HCT116 (cell line): ENCODE measurements around the gene CENPC. TPM values are rescaled to one million over a fixed set of nuclear protein-coding genes. Genes with fewer than 3 reads are reported as not detected.

Source experiments
- ATAC-seq: fragments of 200-7000 bp; cut with Tn5 transposase; 2 replicates; pipeline ENCODE4 v1.9.1; 2020; ENCODE audit warnings: mild to moderate bottlenecking, moderate library complexity
- BruUV-seq: library from RNA; stranded (reverse); fragments of 400-500 nt; replicated peaks from 2 replicates; lab custom pipeline; 2021; lab: Mats Ljungman, UMichigan
- CTCF ChIA-PET: fragments of 300-600 bp; sonication (Branson Sonifier 250); formaldehyde crosslinking; loops from one replicate; lab custom pipeline; 2021; ENCODE audit warnings: antibody characterized with exemption; lab: Charles Lee
- POLR2A ChIA-PET: fragments of 300-600, 350-600 bp; sonication (Branson Sonifier 250); formaldehyde crosslinking; loops from one replicate; lab custom pipeline; 2021; ENCODE audit warnings: antibody characterized with exemption; lab: Charles Lee
- RAD21 ChIA-PET, 2 experiments: fragments of 300-600 bp; sonication (Branson Sonifier 250); formaldehyde crosslinking; loops; one replicate each; lab custom pipeline; 2023; ENCODE audit warnings: low total read pairs in 2 of 2; ENCODE audit not compliant: uncharacterized antibody in 2 of 2, unreplicated experiment in 2 of 2, low non-redundant PET in 1 of 2; lab: Charles Lee
- DNase-seq: peaks from one replicate; pipeline ENCODE4 v3.0.0-alpha.2; 2010; ENCODE audit warnings: low read depth, low spot score
- H2AFZ ChIP-seq: fragments of 200-600 bp; shearing (Covaris generic), sonication (generic); 2 replicates; pipeline ENCODE4 v1.6.1; 2017; ENCODE audit warnings: low read depth, mixed run types, mixed read lengths, antibody characterized with exemption, low read length; ENCODE audit not compliant: poor library complexity, severe bottlenecking
- H3K27ac ChIP-seq: 2 replicates; pipeline ENCODE4 v1.5.1; 2012; ENCODE audit warnings: low read depth, low read length
- H3K27me3 ChIP-seq: fragments of 200-600 bp; sonication (generic); 2 replicates; pipeline ENCODE4 v1.6.1; 2016; ENCODE audit warnings: mixed run types, low read length, mixed read lengths; ENCODE audit not compliant: insufficient read depth
- H3K36me3 ChIP-seq, 2 experiments: fragments of 200-500 bp in 1 of 2; fragments of 200-600 bp in 1 of 2; sonication (Bioruptor generic) in 1 of 2; sonication (generic) in 1 of 2; 2 replicates each; pipeline versions ENCODE4 v1.5.1 to v1.6.1; 2014 to 2016; ENCODE audit warnings: low read length in 2 of 2, inconsistent platforms in 1 of 2, mixed read lengths in 1 of 2, mixed run types in 1 of 2; ENCODE audit not compliant: insufficient read depth in 2 of 2, control insufficient read depth in 1 of 2
- H3K4me1 ChIP-seq, 2 experiments: fragments of 200-600 bp in 1 of 2; sonication (generic) in 1 of 2; 2 replicates each; pipeline versions ENCODE4 v1.5.1 to v1.6.1; 2012 to 2017; ENCODE audit warnings: low read length in 2 of 2, inconsistent platforms in 1 of 2, mild to moderate bottlenecking in 1 of 2, mixed read lengths in 1 of 2, mixed run types in 1 of 2, moderate library complexity in 1 of 2; ENCODE audit not compliant: insufficient read depth in 2 of 2, control insufficient read depth in 1 of 2
- H3K4me2 ChIP-seq: fragments of 200-600 bp; sonication (generic); 2 replicates; pipeline ENCODE4 v1.6.1; 2017; ENCODE audit warnings: mixed run types, low read length, mixed read lengths
- H3K4me3 ChIP-seq, 2 experiments: fragments of 200-600 bp in 1 of 2; sonication (generic) in 1 of 2; replicated peaks in 1 of 2; 2 replicates each; pipeline ENCODE4 v1.5.1; 2011 to 2016; ENCODE audit warnings: low read length in 2 of 2, control low read depth in 1 of 2, low read depth in 1 of 2, mild to moderate bottlenecking in 1 of 2, mixed read lengths in 1 of 2, mixed run types in 1 of 2
- H3K79me2 ChIP-seq: fragments of 200-600 bp; sonication (generic); 2 replicates; pipeline ENCODE4 v1.6.1; 2017; ENCODE audit warnings: mild to moderate bottlenecking, mixed run types, low read length, moderate library complexity, mixed read lengths; ENCODE audit not compliant: insufficient read depth
- H3K9ac ChIP-seq: fragments of 200-600 bp; sonication (generic); 2 replicates; pipeline ENCODE4 v1.6.1; 2016; ENCODE audit warnings: low read length, mixed read lengths
- H3K9me2 ChIP-seq: fragments of 200-600 bp; sonication (generic), shearing (Covaris generic); 2 replicates; pipeline ENCODE4 v1.6.1; 2017; ENCODE audit warnings: mixed run types, mild to moderate bottlenecking, moderate library complexity; ENCODE audit not compliant: insufficient read depth
- H3K9me3 ChIP-seq, 2 experiments: fragments of 200-500 bp in 1 of 2; fragments of 200-600 bp in 1 of 2; sonication (Bioruptor generic) in 1 of 2; sonication (generic) in 1 of 2; 2 replicates each; pipeline ENCODE4 v1.6.1; 2014 to 2017; ENCODE audit warnings: low read length in 2 of 2, mixed read lengths in 2 of 2, inconsistent platforms in 1 of 2, low read depth in 1 of 2, mild to moderate bottlenecking in 1 of 2, mixed run types in 1 of 2, moderate library complexity in 1 of 2; ENCODE audit not compliant: control insufficient read depth in 1 of 2, insufficient read depth in 1 of 2
- H4K20me1 ChIP-seq: fragments of 200-600 bp; sonication (generic), shearing (Covaris generic); 2 replicates; pipeline ENCODE4 v1.6.1; 2017; ENCODE audit warnings: mixed run types, mild to moderate bottlenecking, moderate library complexity; ENCODE audit not compliant: insufficient read depth
- CBX3 ChIP-seq: IDR thresholded peaks from 2 replicates; pipeline ENCODE4 v1.6.1; 2012; ENCODE audit warnings: low read depth
- CEBPB ChIP-seq: IDR thresholded peaks from 2 replicates; pipeline ENCODE4 v1.6.1; 2012; ENCODE audit warnings: low read depth
- EGR1 ChIP-seq: IDR thresholded peaks from 2 replicates; pipeline ENCODE4 v1.6.1; 2012; ENCODE audit warnings: low read depth
- ELF1 ChIP-seq: IDR thresholded peaks from 2 replicates; pipeline ENCODE4 v1.6.1; 2012; ENCODE audit warnings: low read depth, borderline replicate concordance
- EZH2 ChIP-seq: fragments of 200-600 bp; sonication (generic); IDR thresholded peaks from 2 replicates; pipeline ENCODE4 v1.6.1; 2017; ENCODE audit warnings: antibody characterized with exemption, mixed run types
- FOSL1 ChIP-seq: IDR thresholded peaks from 2 replicates; pipeline ENCODE4 v1.6.1; 2012; ENCODE audit warnings: low read depth
- JUND ChIP-seq: IDR thresholded peaks from 2 replicates; pipeline ENCODE4 v1.6.1; 2012
- POLR2A ChIP-seq: IDR thresholded peaks from 2 replicates; pipeline ENCODE4 v1.7.0; 2011; ENCODE audit warnings: borderline replicate concordance; ENCODE audit not compliant: insufficient read depth, insufficient read length; ENCODE audit errors: extremely low read depth
- POLR2AphosphoS5 ChIP-seq: IDR thresholded peaks from 2 replicates; pipeline ENCODE4 v1.6.1; 2011; ENCODE audit warnings: mild to moderate bottlenecking, low read depth, low read length, moderate library complexity
- SP1 ChIP-seq: IDR thresholded peaks from 2 replicates; pipeline ENCODE4 v1.6.1; 2012; ENCODE audit warnings: low read depth
- SRF ChIP-seq: IDR thresholded peaks from 2 replicates; pipeline ENCODE4 v1.6.1; 2012; ENCODE audit warnings: low read depth
- TCF7L2 ChIP-seq: IDR thresholded peaks from 2 replicates; pipeline ENCODE4 v1.7.0; 2011; ENCODE audit warnings: borderline replicate concordance, inconsistent platforms; ENCODE audit not compliant: insufficient read depth, insufficient read length; ENCODE audit errors: extremely low read depth
- YY1 ChIP-seq: IDR thresholded peaks from 2 replicates; pipeline ENCODE4 v1.6.1; 2011; ENCODE audit warnings: low read length, low read depth, moderate library complexity, mild to moderate bottlenecking; ENCODE audit not compliant: insufficient replicate concordance; ENCODE audit errors: extremely low read depth
- ZFX ChIP-seq: fragments of 450-650 bp; IDR thresholded peaks from 2 replicates; pipeline ENCODE4 v1.6.1; 2017
- ZNF274 ChIP-seq: fragments of 200-500 bp; sonication (Bioruptor generic); IDR thresholded peaks from 2 replicates; pipeline ENCODE4 v1.6.1; 2014; ENCODE audit warnings: mild to moderate bottlenecking, low read depth, low read length, inconsistent platforms
- intact Hi-C: fragments of 100-400 bp; cut with micrococcal nuclease; formaldehyde crosslinking; loops from 2 replicates; pipeline ENCODE4 v1.10.0; 2022
- total RNA-seq: library from RNA; stranded (reverse); gene quantifications from one replicate; pipeline ENCODE4 v1.2.1, GENCODE V29; 2021; ENCODE audit not compliant: unreplicated experiment
- TF ChIP-seq, protein P1 (sequence below): IDR thresholded peaks from 2 replicates; pipeline ENCODE4 v1.6.1; 2012; ENCODE audit warnings: low read depth
- TF ChIP-seq, protein P2 (sequence below), 3 experiments: fragments of 200-600 bp in 1 of 3; sonication (generic) in 1 of 3; IDR thresholded peaks in 2 of 3; conservative IDR thresholded peaks in 1 of 3; 2 replicates each; pipeline ENCODE4 v1.5.1; 2012 to 2017; ENCODE audit warnings: low read depth in 2 of 3, low read length in 2 of 3, antibody characterized with exemption in 1 of 3, borderline replicate concordance in 1 of 3, control low read depth in 1 of 3, mild to moderate bottlenecking in 1 of 3, mixed read lengths in 1 of 3, mixed run types in 1 of 3, moderate library complexity in 1 of 3; ENCODE audit not compliant: insufficient read depth in 1 of 3
- TF ChIP-seq, protein P3 (sequence below): IDR thresholded peaks from 2 replicates; pipeline ENCODE4 v1.6.1; 2011; ENCODE audit warnings: mild to moderate bottlenecking, low read length, moderate library complexity; ENCODE audit not compliant: insufficient replicate concordance; ENCODE audit errors: extremely low read depth

The CENPC gene
- total RNA-seq, 1 experiment from 2014 or later: 15.4 TPM

DNA sequence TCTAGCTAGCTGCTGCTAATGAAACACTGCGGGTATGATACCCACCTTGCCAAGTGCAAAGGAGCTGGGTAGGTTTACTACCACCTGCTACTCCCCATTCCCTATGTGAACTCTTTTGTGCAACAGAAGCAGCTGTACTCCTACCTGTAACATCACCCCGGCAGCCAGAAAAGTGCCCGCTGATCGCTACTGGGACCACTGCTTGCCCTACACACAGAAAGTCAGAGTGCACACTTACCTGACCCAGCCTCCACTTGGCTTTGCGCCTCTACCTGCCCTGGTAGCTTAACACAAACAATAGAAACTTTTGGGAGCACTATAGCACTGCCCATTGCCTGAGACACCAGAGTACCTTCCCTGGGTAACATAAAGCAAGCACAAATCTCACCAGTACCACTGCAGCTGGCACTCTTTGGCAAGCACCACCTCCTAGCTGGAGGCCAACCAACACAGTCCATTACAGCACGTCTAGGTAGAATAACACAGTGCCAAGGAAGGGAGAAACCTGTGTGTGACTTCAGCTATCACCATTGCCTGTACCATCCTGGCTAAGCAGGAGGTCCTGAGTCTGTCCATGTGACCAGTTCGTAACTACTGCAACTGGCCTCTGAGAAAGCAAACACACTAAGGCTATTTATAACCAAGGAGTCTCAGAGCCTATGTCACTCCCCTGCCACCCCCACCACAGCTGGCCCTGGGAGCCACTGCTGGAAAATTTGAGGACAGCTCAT, 80.1 kb downstream of the CENPC start:
- 0 out of 2 replicates have a peak, but pooled peaks have one; percentile 22 for ATAC-seq
- RAD21 ChIA-PET: no interaction called here

More for the DNA sequence above, 80.1 kb downstream of the CENPC start:
- Histone ChIP-seq H3K9me2 (no peaks in the 10 kb centered on the region), H3K4me2 (no peak overlapping the region), H3K9ac (no peak overlapping the region), H3K4me1 (no peaks in the 10 kb centered on the region), H3K27me3 (no peaks in the 10 kb centered on the region), H2AFZ (no peak overlapping the region), H3K4me3 (no peak overlapping the region), H4K20me1 (no peaks in the 10 kb centered on the region; the same call in 1 of the 2 replicates), H3K36me3 (no peaks in the 10 kb centered on the region), H3K27ac (no peak overlapping the region), H3K79me2 (no peaks in the 10 kb centered on the region), H3K9me3 (no peaks in the 10 kb centered on the region)
- ChIA-PET POLR2A (no interaction called here), CTCF (no interaction called here)
- intact Hi-C loops: no loop called here
- no TSS peak for BruUV-seq
- no peak for DNase-seq
- TF ChIP-seq, protein P1, sequence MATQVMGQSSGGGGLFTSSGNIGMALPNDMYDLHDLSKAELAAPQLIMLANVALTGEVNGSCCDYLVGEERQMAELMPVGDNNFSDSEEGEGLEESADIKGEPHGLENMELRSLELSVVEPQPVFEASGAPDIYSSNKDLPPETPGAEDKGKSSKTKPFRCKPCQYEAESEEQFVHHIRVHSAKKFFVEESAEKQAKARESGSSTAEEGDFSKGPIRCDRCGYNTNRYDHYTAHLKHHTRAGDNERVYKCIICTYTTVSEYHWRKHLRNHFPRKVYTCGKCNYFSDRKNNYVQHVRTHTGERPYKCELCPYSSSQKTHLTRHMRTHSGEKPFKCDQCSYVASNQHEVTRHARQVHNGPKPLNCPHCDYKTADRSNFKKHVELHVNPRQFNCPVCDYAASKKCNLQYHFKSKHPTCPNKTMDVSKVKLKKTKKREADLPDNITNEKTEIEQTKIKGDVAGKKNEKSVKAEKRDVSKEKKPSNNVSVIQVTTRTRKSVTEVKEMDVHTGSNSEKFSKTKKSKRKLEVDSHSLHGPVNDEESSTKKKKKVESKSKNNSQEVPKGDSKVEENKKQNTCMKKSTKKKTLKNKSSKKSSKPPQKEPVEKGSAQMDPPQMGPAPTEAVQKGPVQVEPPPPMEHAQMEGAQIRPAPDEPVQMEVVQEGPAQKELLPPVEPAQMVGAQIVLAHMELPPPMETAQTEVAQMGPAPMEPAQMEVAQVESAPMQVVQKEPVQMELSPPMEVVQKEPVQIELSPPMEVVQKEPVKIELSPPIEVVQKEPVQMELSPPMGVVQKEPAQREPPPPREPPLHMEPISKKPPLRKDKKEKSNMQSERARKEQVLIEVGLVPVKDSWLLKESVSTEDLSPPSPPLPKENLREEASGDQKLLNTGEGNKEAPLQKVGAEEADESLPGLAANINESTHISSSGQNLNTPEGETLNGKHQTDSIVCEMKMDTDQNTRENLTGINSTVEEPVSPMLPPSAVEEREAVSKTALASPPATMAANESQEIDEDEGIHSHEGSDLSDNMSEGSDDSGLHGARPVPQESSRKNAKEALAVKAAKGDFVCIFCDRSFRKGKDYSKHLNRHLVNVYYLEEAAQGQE: no peak
- no peak for TF ChIP-seq TCF7L2
- no peak for TF ChIP-seq POLR2AphosphoS5
- TF ChIP-seq ZFX: no peak
- TF ChIP-seq CBX3: no peak
- TF ChIP-seq EZH2: no peak
- no peak for TF ChIP-seq SP1
- TF ChIP-seq POLR2A: no peak
- TF ChIP-seq JUND: no peak
- TF ChIP-seq ELF1: no peak
- TF ChIP-seq SRF: no peak
- TF ChIP-seq, protein P2, sequence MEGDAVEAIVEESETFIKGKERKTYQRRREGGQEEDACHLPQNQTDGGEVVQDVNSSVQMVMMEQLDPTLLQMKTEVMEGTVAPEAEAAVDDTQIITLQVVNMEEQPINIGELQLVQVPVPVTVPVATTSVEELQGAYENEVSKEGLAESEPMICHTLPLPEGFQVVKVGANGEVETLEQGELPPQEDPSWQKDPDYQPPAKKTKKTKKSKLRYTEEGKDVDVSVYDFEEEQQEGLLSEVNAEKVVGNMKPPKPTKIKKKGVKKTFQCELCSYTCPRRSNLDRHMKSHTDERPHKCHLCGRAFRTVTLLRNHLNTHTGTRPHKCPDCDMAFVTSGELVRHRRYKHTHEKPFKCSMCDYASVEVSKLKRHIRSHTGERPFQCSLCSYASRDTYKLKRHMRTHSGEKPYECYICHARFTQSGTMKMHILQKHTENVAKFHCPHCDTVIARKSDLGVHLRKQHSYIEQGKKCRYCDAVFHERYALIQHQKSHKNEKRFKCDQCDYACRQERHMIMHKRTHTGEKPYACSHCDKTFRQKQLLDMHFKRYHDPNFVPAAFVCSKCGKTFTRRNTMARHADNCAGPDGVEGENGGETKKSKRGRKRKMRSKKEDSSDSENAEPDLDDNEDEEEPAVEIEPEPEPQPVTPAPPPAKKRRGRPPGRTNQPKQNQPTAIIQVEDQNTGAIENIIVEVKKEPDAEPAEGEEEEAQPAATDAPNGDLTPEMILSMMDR (IDR thresholded peaks at IDR 0.05 in 2 of 3, conservative IDR thresholded peaks at IDR 0.05 in 1 of 3; ENCODE audit: borderline replicate concordance in 1 of 3, insufficient read depth in 1 of 3, low read depth in 2 of 3, low read length in 2 of 3): no peak
- TF ChIP-seq CEBPB: no peak
- TF ChIP-seq ZNF274: no peak
- no peak for TF ChIP-seq EGR1
- no peak for TF ChIP-seq YY1
- TF ChIP-seq, protein P3, sequence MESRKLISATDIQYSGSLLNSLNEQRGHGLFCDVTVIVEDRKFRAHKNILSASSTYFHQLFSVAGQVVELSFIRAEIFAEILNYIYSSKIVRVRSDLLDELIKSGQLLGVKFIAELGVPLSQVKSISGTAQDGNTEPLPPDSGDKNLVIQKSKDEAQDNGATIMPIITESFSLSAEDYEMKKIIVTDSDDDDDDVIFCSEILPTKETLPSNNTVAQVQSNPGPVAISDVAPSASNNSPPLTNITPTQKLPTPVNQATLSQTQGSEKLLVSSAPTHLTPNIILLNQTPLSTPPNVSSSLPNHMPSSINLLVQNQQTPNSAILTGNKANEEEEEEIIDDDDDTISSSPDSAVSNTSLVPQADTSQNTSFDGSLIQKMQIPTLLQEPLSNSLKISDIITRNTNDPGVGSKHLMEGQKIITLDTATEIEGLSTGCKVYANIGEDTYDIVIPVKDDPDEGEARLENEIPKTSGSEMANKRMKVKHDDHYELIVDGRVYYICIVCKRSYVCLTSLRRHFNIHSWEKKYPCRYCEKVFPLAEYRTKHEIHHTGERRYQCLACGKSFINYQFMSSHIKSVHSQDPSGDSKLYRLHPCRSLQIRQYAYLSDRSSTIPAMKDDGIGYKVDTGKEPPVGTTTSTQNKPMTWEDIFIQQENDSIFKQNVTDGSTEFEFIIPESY: no peak
- no peak for TF ChIP-seq FOSL1
